Measurements from ENCODE around the gene CXCL8.

- TF ChIP-seq RBM25 (IDR thresholded peaks at IDR 0.05; ENCODE audit: low read depth, low read length, severe bottlenecking) (no peak), GATAD2A (IDR thresholded peaks at IDR 0.05) (no peak), ZNF639 (CRISPR knock-in tag; conservative IDR thresholded peaks at IDR 0.05 in 1 of 2, IDR thresholded peaks at IDR 0.05 in 1 of 2) (no peak), CEBPB (tag; IDR thresholded peaks at IDR 0.05) (peak; percentile 86), FOXK2 (conservative IDR thresholded peaks at IDR 0.05 in 1 of 2, IDR thresholded peaks at IDR 0.05 in 1 of 2; ENCODE audit: low read depth in 2 of 2) (no peak), NFIC (IDR thresholded peaks at IDR 0.05) (no peak), EZH2 (IDR thresholded peaks at IDR 0.05; ENCODE audit: borderline replicate concordance, low read depth, low read length) (no peak), U2AF1 (optimal IDR thresholded peaks at IDR 0.05; ENCODE audit: low read depth, low read length) (no peak), ZNF263 (CRISPR knock-in tag; IDR thresholded peaks at IDR 0.05; ENCODE audit: borderline replicate concordance) (no peak), ZFX (CRISPR knock-in tag; IDR thresholded peaks at IDR 0.05) (no peak), JUN (IDR thresholded peaks at IDR 0.05; ENCODE audit: borderline replicate concordance, low read depth, low read length) (no peak), JUN (CRISPR knock-in tag; IDR thresholded peaks at IDR 0.05; ENCODE audit: borderline replicate concordance) (no peak)
- TF ChIP-seq, protein P1, sequence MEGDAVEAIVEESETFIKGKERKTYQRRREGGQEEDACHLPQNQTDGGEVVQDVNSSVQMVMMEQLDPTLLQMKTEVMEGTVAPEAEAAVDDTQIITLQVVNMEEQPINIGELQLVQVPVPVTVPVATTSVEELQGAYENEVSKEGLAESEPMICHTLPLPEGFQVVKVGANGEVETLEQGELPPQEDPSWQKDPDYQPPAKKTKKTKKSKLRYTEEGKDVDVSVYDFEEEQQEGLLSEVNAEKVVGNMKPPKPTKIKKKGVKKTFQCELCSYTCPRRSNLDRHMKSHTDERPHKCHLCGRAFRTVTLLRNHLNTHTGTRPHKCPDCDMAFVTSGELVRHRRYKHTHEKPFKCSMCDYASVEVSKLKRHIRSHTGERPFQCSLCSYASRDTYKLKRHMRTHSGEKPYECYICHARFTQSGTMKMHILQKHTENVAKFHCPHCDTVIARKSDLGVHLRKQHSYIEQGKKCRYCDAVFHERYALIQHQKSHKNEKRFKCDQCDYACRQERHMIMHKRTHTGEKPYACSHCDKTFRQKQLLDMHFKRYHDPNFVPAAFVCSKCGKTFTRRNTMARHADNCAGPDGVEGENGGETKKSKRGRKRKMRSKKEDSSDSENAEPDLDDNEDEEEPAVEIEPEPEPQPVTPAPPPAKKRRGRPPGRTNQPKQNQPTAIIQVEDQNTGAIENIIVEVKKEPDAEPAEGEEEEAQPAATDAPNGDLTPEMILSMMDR (IDR thresholded peaks at IDR 0.05 in 2 of 3, conservative IDR thresholded peaks at IDR 0.05 in 1 of 3; ENCODE audit: insufficient read depth in 2 of 3, low read depth in 1 of 3, low read length in 3 of 3), result no peak
These were observed 12.1 kb downstream of the CXCL8 start for GRCh38 chr4:73752424-73752823.
